Activated B cell treated with CpG ODN at 0.5 μM for 24 hours (primary cell): ENCODE data around the gene TC2N. TPM values are rescaled to one million over a fixed set of nuclear protein-coding genes. Genes with fewer than 3 reads are reported as not detected.
A peak's percentile ranks its signal among the peaks of the same experiment; 100 is the strongest.

Experiments used
- ATAC-seq: fragments of 200-7000 bp; cut with Tn5 transposase; one replicate; pipeline ENCODE4 v1.10.0; 2021; ENCODE audit warnings: low read depth, mild to moderate bottlenecking, moderate library complexity
- CTCF ChIA-PET: fragments of 350-600 bp; sonication (Branson Sonifier 250); formaldehyde crosslinking; loops from one replicate; lab custom pipeline; 2021; ENCODE audit warnings: antibody characterized with exemption; lab: Charles Lee
- POLR2A ChIA-PET: fragments of 350-600 bp; sonication (Branson Sonifier 250); formaldehyde crosslinking; loops from one replicate; lab custom pipeline; 2021; ENCODE audit warnings: antibody characterized with exemption; lab: Charles Lee
- DNase-seq: peaks from one replicate; pipeline ENCODE4 v3.0.0; 2022
- H3K27ac Mint-ChIP-seq: one replicate; pipeline ENCODE4 v1.8.0; 2020; ENCODE audit warnings: mixed read lengths
- H3K27me3 Mint-ChIP-seq: one replicate; pipeline ENCODE4 v1.8.0; 2021; ENCODE audit warnings: mixed read lengths
- H3K36me3 Mint-ChIP-seq: one replicate; pipeline ENCODE4 v1.8.0; 2021; ENCODE audit warnings: low read depth, mixed read lengths
- H3K4me1 Mint-ChIP-seq: one replicate; pipeline ENCODE4 v1.8.0; 2021; ENCODE audit warnings: mixed read lengths
- H3K4me3 Mint-ChIP-seq: one replicate; pipeline ENCODE4 v1.8.0; 2020; ENCODE audit warnings: mild to moderate bottlenecking, mixed read lengths
- H3K9me3 Mint-ChIP-seq: one replicate; pipeline ENCODE4 v1.8.0; 2020; ENCODE audit warnings: mixed read lengths
- CTCF ChIP-seq: fragments of 200-600 bp; IDR thresholded peaks from one replicate; pipeline ENCODE4 v1.8.0; 2022; ENCODE audit warnings: antibody characterized with exemption, mild to moderate bottlenecking
- intact Hi-C: fragments of 100-400 bp; cut with micrococcal nuclease; formaldehyde crosslinking; loops from one replicate; pipeline ENCODE4 v1.15.1; 2024
- total RNA-seq: library from RNA; stranded (reverse); gene quantifications from 2 replicates; pipeline ENCODE4 v1.2.3, GENCODE V29; 2022

The TC2N gene
- total RNA-seq, 1 donor from 2014 or later = 12.1 TPM

DNA sequence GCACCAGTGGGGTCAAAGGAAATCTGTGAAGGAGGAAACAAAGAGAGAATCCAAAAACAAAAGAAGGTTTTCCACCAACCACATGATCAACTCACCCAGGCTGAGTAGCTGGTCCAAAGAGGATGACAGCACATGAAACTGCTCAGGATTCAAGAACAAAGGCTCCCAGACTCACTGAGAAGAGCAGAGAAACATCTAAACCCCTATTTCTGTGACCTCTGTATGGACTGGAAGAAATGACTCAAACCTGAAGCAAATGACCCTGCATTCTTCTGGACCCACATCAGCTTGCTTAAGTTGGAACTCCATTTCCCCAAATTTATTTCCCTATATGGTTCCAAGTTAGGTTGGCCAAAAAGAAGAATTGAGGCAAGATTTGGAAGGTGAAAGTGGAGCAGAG is 26.3 kb downstream of the TC2N start:
- no peak for DNase-seq
- ATAC-seq = no peak
- Mint-ChIP-seq H3K9me3 (no peaks in the 10 kb centered on the region), H3K27me3 (peaks cover 5% of the 10 kb centered on the region), H3K4me1 (peaks cover 62% of the 10 kb centered on the region), H3K4me3 (no peak overlapping the region), H3K27ac (no peak overlapping the region), H3K36me3 (no peaks in the 10 kb centered on the region)
- ChIA-PET CTCF (no interaction called here), POLR2A (no interaction called here)
- TF ChIP-seq CTCF = no peak
- intact Hi-C loops = no loop called here

DNA sequence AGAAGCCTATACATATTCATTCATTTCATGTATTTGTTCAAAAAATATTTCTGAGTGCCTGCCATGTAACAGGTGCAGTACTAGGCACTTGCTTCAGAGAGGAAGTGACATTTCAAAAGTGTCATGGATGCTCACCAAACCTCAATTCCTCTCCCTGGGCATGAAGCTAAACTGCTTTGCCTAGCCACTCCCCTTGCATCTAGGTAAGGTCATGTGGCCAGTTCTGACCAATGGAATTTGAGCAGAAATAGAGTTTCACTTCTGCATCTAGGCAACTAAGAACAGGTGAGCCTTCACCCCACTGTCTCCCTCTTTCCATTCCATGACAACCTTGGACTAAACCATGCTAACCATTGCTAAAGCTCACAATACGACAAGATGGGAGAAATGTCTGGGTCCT is 27.6 kb downstream of the TC2N start:
- Mint-ChIP-seq H3K36me3 (no peaks in the 10 kb centered on the region), H3K4me1 (peaks cover 66% of the 10 kb centered on the region), H3K27ac (no peak overlapping the region), H3K27me3 (peaks cover 5% of the 10 kb centered on the region), H3K4me3 (no peak overlapping the region), H3K9me3 (no peaks in the 10 kb centered on the region)
- ChIA-PET CTCF (no interaction called here), POLR2A (no interaction called here)
- DNase-seq (no peak), ATAC-seq (no peak)
- intact Hi-C loops = loop anchor here (5.0 kb wide), 2 partner anchors 327 to 1442 kb away; partner anchors contain the start of genes CALM1 and PPP4R3A
- TF ChIP-seq CTCF = no peak

DNA sequence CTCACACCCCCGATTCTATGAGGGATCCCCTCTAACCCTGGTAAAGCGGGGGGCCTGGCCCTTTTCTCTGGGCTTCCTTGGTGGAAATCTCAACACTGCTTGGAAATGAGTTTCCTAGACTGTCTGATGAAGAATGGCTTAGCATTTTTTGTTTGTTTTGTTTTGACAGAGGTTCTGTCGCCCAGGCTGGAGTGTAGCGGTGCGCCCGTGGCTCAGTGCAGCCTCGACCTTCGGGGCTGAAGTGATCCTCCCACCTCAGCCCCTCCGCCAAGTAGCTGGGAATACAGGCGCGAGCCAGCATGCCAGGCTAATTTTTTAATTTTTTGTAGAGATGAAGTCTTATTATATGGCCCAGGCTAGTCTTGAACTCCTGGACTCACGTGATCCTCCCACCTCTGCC is 30.3 kb downstream of the TC2N start:
- no peak for TF ChIP-seq CTCF
- CTCF ChIA-PET = no interaction called here
- peaks cover 57% of the 10 kb centered on the region for H3K4me1 Mint-ChIP-seq
- intact Hi-C loops = loop anchor here (2.0 to 5.0 kb wide), 3 partner anchors 270 to 1440 kb away; partner anchors contain the start of genes ATXN3, CALM1 and PPP4R3A
- no peaks in the 10 kb centered on the region for H3K9me3 Mint-ChIP-seq
- DNase-seq = no peak
- no peak overlapping the region for H3K27ac Mint-ChIP-seq
- peak overlapping the region; percentile 89 for H3K4me3 Mint-ChIP-seq
- no peak for ATAC-seq
- peaks cover 5% of the 10 kb centered on the region for H3K27me3 Mint-ChIP-seq
- POLR2A ChIA-PET = no interaction called here
- no peaks in the 10 kb centered on the region for H3K36me3 Mint-ChIP-seq

- Mint-ChIP-seq H3K9me3 (no peaks in the 10 kb centered on the region), H3K4me3 (peak overlapping the region; percentile 89), H3K27ac (peak overlapping the region; percentile 78), H3K27me3 (peaks cover 5% of the 10 kb centered on the region), H3K4me1 (peaks cover 53% of the 10 kb centered on the region), H3K36me3 (no peaks in the 10 kb centered on the region)
- peak; percentile 94 for ATAC-seq
- peak; percentile 68 for DNase-seq
- intact Hi-C loops = loop anchor here (1.0 to 5.0 kb wide), 5 partner anchors 18 to 1439 kb away; partner anchors contain the start of genes ATXN3, CALM1 and PPP4R3A
- CTCF ChIA-PET = no interaction called here
- no peak for TF ChIP-seq CTCF
- POLR2A ChIA-PET = interaction anchor here (0.5 to 1.2 kb wide), 3 partner anchors 17 to 520 kb away, joined by 3 to 5 read pairs (median 3); no protein-coding TSS in a partner anchor
Observed at GRCh38 chr14:91835920-91836843, 31.2 kb downstream of the TC2N start.
